GM23338 (cell line): ENCODE measurements around the gene PNPLA2.

Experiments used
- CREB1 ChIP-seq: fragments of 250-450 bp; sonication (Bioruptor Pico); IDR thresholded peaks from 2 replicates; pipeline ENCODE4 v1.5.0; 2020; ENCODE audit warnings: low read depth, mild to moderate bottlenecking, moderate library complexity
- CTCF ChIP-seq, 2 experiments: fragments of 200-600 bp in 1 of 2; sonication (generic) in 1 of 2; conservative IDR thresholded peaks; 2 replicates each; pipeline versions ENCODE4 v1.5.1 to v1.6.1; 2016 to 2017; ENCODE audit warnings: antibody characterized with exemption in 2 of 2, low read depth in 2 of 2, mild to moderate bottlenecking in 2 of 2, moderate library complexity in 1 of 2
- ETS1 ChIP-seq: IDR thresholded peaks from 2 replicates; pipeline ENCODE4 v1.6.1; 2016; ENCODE audit warnings: antibody characterized with exemption
- EZH2 ChIP-seq: fragments of 200-600 bp; sonication (generic); IDR thresholded peaks from one replicate; pipeline ENCODE4 v1.8.0; 2017; ENCODE audit warnings: antibody characterized with exemption, mild to moderate bottlenecking, low read depth; ENCODE audit not compliant: unreplicated experiment
- EZH2phosphoT487 ChIP-seq: fragments of 200-600 bp; sonication (generic); IDR thresholded peaks from one replicate; pipeline ENCODE4 v1.8.1; 2018; ENCODE audit warnings: antibody characterized with exemption; ENCODE audit not compliant: unreplicated experiment
- JUNB ChIP-seq: IDR thresholded peaks from one replicate; pipeline ENCODE4 v1.6.1; 2016; ENCODE audit warnings: antibody characterized with exemption; ENCODE audit not compliant: unreplicated experiment
- NANOG ChIP-seq: IDR thresholded peaks from 2 replicates; pipeline ENCODE4 v1.6.1; 2016; ENCODE audit warnings: antibody characterized with exemption, borderline replicate concordance
- POLR2AphosphoS5 ChIP-seq: IDR thresholded peaks from 2 replicates; pipeline ENCODE4 v1.6.1; 2016; ENCODE audit warnings: antibody characterized with exemption, low read depth
- REST ChIP-seq: IDR thresholded peaks from one replicate; pipeline ENCODE4 v1.6.1; 2018; ENCODE audit warnings: antibody characterized with exemption; ENCODE audit not compliant: unreplicated experiment
- STAT1 ChIP-seq: IDR thresholded peaks from one replicate; pipeline ENCODE4 v1.6.1; 2016; ENCODE audit warnings: antibody characterized with exemption; ENCODE audit not compliant: unreplicated experiment
- ZNF114 ChIP-seq: fragments of 250-450 bp; sonication (Bioruptor Pico); IDR thresholded peaks from 2 replicates; pipeline ENCODE4 v1.5.0; 2020; ENCODE audit warnings: mild to moderate bottlenecking, moderate library complexity
- ZNF331 ChIP-seq: fragments of 250-450 bp; sonication (Bioruptor Pico); IDR thresholded peaks from 2 replicates; pipeline ENCODE4 v1.5.0; 2020; ENCODE audit warnings: low read depth, mild to moderate bottlenecking, moderate library complexity

GRCh38 chr11:808427-809286 lies 10.1 kb upstream of the PNPLA2 start:
- no peak for TF ChIP-seq CTCF (conservative IDR thresholded peaks at IDR 0.05; ENCODE audit: low read depth in 2 of 2)
- no peak for TF ChIP-seq EZH2phosphoT487
- no peak for TF ChIP-seq REST
- no peak for TF ChIP-seq POLR2AphosphoS5
- TF ChIP-seq CREB1 (CRISPR knock-in tag), result no peak
- TF ChIP-seq ETS1, result no peak
- no peak for TF ChIP-seq EZH2
- no peak for TF ChIP-seq ZNF331 (CRISPR knock-in tag)
- TF ChIP-seq NANOG, result no peak
- TF ChIP-seq JUNB, result no peak
- no peak for TF ChIP-seq ZNF114 (CRISPR knock-in tag)
- no peak for TF ChIP-seq STAT1
